Omental fat pad (tissue), 4 donors: ENCODE results near the gene ALAS1. TPM values are rescaled to one million over a fixed set of nuclear protein-coding genes. Genes with fewer than 3 reads are reported as not detected.
A peak's percentile ranks its signal among the peaks of the same experiment; 100 is the strongest.

Source experiments
- ATAC-seq: fragments of 150-250 bp; one replicate; pipeline ENCODE4 v1.9.1; 2016; ENCODE audit warnings: mild to moderate bottlenecking, moderate library complexity; ENCODE audit not compliant: low FRiP score
- DNase-seq: peaks from one replicate; pipeline ENCODE4 v3.0.0-alpha.2; 2019; ENCODE audit warnings: low spot score
- total RNA-seq, 4 donors: library from RNA; depleted of rRNA; stranded (reverse); fragments of >200 nt; gene quantifications; one replicate each; pipeline ENCODE4 v1.1.0, GENCODE V29; 2016
- TF ChIP-seq, protein P1 (sequence below), 3 donors: fragments of 450-650 bp; IDR thresholded peaks; one replicate each; pipeline ENCODE4 v1.5.1; 2016 to 2017; ENCODE audit warnings: antibody characterized with exemption in 3 of 3, mild to moderate bottlenecking in 3 of 3, moderate library complexity in 2 of 3

Gene ALAS1
- total RNA-seq, 4 donors from 2014 or later, result 29.3 to 79.7 (median 31.0) TPM

DNA sequence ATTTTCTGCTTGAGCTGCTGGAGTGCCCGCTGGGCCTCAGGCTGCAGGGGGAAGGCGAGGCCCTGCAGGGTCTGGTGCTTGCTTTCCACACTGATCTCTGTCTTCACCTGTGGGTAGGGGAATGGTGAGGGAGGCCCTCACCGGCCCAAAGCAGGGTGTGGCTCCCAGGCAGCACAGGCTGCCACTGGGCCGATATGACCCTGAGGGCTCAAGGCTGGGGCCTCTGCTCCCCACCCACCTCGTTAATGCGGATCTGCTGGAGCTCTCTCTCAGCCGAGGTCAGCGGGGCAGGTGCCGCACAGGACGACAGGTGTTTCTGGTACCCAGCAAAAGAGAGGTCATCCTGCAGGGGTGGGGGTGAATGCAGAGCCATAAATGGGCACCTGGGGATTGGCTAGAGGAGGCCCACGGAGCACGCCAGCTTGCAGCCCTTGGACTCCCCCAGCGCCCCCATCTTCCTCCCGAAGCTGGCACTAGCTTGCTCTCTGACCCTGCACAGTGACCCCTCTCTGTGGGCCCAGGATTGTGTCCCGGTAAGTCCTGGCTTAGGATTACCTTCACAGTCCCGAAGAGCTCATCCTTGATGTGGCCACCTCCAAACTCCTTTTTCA is 33.0 kb downstream of the ALAS1 start:
- DNase-seq (no peak), ATAC-seq (no peak)
- TF ChIP-seq, protein P1, sequence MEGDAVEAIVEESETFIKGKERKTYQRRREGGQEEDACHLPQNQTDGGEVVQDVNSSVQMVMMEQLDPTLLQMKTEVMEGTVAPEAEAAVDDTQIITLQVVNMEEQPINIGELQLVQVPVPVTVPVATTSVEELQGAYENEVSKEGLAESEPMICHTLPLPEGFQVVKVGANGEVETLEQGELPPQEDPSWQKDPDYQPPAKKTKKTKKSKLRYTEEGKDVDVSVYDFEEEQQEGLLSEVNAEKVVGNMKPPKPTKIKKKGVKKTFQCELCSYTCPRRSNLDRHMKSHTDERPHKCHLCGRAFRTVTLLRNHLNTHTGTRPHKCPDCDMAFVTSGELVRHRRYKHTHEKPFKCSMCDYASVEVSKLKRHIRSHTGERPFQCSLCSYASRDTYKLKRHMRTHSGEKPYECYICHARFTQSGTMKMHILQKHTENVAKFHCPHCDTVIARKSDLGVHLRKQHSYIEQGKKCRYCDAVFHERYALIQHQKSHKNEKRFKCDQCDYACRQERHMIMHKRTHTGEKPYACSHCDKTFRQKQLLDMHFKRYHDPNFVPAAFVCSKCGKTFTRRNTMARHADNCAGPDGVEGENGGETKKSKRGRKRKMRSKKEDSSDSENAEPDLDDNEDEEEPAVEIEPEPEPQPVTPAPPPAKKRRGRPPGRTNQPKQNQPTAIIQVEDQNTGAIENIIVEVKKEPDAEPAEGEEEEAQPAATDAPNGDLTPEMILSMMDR (IDR thresholded peaks at IDR 0.05), result no peak

DNA sequence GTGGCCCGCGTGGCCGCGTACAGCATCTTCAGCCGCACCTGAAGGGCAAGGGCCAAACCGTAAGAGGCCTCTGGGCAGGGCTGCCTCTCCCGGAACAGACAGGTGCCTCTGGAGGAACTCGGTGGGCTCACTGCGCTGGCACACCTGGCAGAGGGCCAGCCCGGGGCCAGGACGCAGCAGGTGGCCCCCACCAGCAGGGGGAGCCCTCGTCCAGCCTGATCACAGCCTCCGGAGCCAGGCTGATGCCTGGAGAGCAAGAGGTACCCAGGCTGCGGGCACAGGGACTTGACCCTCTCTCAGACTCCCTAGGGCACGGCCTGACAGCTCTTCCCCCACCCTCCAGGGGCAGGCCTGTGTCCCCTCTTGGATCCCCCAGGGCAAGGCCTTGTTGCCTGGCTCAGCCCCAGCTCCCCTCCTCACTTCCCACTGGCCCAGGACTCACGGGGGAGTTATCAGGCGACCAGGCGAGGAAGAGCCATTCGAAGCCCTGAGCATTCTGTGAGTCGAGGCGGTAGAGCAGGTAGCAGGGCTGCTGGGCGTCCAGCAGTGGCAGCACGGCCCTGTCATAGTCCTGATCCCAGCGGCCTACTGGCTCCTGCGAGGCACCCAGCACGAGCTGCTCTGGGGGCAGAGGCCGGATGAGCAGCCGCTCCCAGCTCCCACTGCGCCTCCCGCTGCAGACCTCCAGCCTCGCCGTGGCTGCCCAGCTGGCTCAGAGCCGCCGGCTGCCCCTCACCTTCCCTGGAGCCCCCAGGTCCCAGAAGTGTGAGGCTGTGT is 33.7 kb downstream of the ALAS1 start:
- TF ChIP-seq, protein P1 (IDR thresholded peaks at IDR 0.05), result peak in 1 of 3 donors; percentile 45
- DNase-seq (peak; percentile 49), ATAC-seq (peak; percentile 11)

DNA sequence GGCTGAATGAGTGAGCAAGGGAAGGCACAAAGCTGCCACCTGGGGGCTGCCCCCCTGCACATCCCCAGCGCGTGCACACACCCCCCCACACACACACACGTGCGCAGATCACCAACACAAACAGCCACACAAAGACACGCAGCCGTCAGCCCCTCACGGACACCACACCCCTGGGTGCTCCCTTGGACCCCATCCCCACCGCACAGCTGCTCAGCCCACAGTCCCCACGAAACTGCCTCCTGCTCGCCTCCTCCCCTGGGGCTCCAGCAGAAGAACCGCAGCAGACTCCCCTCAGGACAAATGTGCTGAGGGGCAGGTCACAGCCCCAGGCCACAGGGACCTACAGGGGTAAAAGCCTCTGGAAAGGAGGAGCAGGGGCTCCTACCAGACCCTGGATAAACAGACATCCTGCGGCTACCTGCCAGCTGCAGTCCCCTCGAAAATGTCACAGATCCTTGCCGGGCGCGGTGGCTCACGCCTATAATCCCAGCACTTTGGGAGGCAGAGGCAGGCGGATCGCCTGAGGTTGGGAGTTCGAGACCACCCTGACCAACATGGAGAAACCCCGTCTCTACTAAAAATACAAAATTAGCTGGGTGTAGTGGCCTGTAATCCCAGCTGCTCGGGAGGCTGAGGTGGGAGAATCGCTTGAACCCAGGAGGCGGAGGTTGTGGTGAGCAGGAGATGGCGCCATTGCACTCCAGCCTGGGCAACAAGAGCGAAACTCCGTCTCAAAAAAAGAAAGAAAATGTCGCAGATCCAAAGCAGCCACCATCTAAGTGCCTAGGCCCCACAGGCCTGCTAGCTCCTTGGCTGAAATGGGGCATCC is 34.5 kb downstream of the ALAS1 start:
- ATAC-seq (no peak), DNase-seq (no peak)
- TF ChIP-seq, protein P1 (IDR thresholded peaks at IDR 0.05), result no peak

DNA sequence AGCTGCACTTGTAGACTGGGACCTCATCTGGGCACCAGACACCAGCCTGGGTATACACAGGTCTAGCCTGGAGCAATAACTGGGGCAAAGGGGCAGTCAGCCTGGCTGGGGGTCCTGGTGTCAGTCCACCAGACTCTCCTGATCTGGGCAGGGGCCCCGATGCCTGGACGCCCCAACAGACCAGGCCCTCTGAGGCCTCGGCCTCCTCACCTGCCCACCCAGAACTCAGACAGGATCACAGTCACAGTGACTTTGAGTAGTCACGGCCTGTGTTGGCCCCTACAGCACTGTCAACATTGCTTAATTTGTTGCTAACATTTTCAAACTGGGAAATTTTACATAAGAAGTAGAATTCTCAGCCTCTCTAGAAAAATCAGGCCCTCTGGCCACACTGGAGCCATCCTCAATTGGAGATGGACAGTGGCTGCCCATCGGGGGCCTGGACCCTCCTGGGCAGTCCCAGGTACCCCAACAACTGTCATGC is 35.2 kb downstream of the ALAS1 start:
- DNase-seq (no peak), ATAC-seq (no peak)
- TF ChIP-seq, protein P1 (IDR thresholded peaks at IDR 0.05), result no peak

DNA sequence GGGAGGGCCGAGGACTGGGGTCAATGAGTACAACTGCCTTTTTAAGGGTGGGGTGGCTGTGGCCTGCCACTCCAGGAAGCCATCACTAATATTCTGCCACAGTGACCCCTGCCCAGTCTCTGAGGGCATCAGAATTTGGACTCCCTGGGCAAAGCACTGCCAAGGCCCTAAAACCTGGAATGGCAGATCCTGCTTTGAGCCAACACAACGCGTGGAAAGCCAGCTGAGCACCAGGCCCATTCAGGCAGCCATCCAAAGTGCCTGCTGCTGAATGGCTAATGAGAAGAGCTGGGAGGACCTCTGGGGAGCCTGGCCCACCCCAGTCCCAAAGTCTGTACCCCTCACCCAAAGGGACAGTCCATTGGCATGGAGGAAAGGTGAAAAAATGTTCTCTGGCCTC is 36.0 kb downstream of the ALAS1 start:
- no peak for DNase-seq
- no peak for ATAC-seq
- TF ChIP-seq, protein P1 (IDR thresholded peaks at IDR 0.05), result no peak

DNA sequence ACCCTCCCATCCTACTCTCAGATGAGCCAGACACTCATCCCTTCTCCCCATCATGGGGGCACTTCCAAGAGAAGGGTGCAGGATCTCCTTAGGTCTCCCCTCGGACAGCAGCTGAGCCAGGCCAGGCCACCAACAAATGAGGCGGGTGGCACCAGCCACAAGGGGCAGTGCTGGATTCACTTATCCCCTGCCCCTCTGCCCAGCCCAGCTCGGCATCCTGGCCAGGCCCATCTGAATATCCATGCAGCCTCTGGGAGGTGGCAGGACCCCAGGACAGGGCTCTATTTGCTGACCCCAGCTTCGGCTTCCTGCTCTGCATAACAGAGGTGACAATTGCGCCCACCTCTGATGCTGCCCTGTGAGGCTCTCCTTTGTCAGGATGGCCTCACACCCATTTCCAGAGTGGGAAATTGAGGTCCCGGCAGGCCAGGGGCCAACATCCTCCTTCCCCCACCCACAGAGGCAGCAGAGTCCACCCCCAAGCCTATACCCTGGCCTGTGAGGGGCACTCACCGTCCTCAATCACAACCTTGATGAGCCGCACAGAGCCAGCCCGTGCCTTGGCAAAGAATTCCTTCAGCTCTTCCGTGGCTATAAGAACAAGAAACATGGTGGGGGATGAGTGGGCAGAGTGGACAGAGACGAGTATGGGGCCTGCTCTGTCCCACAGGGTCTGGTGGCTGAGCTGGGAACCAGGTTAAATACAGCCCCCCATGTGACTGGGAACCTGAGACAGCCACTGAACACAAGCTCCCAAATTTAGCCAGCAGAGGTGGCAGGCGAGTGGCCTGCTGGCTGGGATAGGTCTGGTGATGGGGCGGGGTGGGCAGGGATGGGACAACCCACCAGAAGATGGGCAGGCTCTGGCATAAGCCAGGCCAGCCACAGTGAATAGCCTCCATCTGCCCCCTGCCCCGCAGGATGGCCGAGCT is 36.8 kb downstream of the ALAS1 start:
- DNase-seq (no peak), ATAC-seq (no peak)
- TF ChIP-seq, protein P1 (IDR thresholded peaks at IDR 0.05), result no peak
